Common myeloid progenitor, CD34-positive (primary cell): ENCODE measurements around the gene KMT2D.

Source experiments
- CTCF ChIA-PET: fragments of 350-600 bp; sonication (Branson Sonifier 250); formaldehyde crosslinking; loops from one replicate; lab custom pipeline; 2021; ENCODE audit warnings: antibody characterized with exemption; lab: Charles Lee
- POLR2A ChIA-PET: fragments of 350-600 bp; sonication (Branson Sonifier 250); formaldehyde crosslinking; loops from one replicate; lab custom pipeline; 2021; ENCODE audit warnings: antibody characterized with exemption; lab: Charles Lee
- DNase-seq, 3 donors: peaks; one replicate each; pipeline versions ENCODE4 v3.0.0 to v3.0.0-alpha.2; 2013
- H3K27ac ChIP-seq, 2 experiments: 1 replicate in 1 of 2; 2 replicates in 1 of 2; pipeline ENCODE4 v1.7.0; 2013; ENCODE audit warnings: inconsistent platforms in 2 of 2, low read length in 2 of 2, mild to moderate bottlenecking in 2 of 2, low read depth in 1 of 2, moderate library complexity in 1 of 2; ENCODE audit not compliant: severe bottlenecking in 2 of 2, insufficient read depth in 1 of 2, poor library complexity in 1 of 2
- H3K27me3 ChIP-seq, 5 experiments: replicated peaks in 2 of 5; 1 replicate in 3 of 5; 2 replicates in 2 of 5; pipeline versions ENCODE4 v1.6.1 to v1.7.0; 2013; ENCODE audit warnings: low read length in 4 of 5, mild to moderate bottlenecking in 2 of 5, moderate library complexity in 2 of 5, inconsistent platforms in 1 of 5; ENCODE audit not compliant: insufficient read depth in 5 of 5, control insufficient read depth in 4 of 5
- H3K36me3 ChIP-seq, 4 experiments: 1 replicate in 2 of 4; 2 replicates in 2 of 4; pipeline versions ENCODE4 v1.6.1 to v1.7.0; 2013; ENCODE audit warnings: low read length in 3 of 4, control low read depth in 1 of 4, mild to moderate bottlenecking in 1 of 4; ENCODE audit not compliant: control insufficient read depth in 4 of 4, insufficient read depth in 4 of 4
- H3K4me1 ChIP-seq, 4 experiments: 1 replicate in 3 of 4; 2 replicates in 1 of 4; pipeline versions ENCODE4 v1.6.1 to v1.7.1; 2013; ENCODE audit warnings: low read length in 3 of 4, mild to moderate bottlenecking in 3 of 4, control low read depth in 1 of 4, inconsistent platforms in 1 of 4, moderate library complexity in 1 of 4; ENCODE audit not compliant: control insufficient read depth in 4 of 4, insufficient read depth in 4 of 4; ENCODE audit errors: control extremely low read depth in 1 of 4
- H3K4me3 ChIP-seq, 7 experiments: 1 replicate in 4 of 7; 2 replicates in 3 of 7; pipeline versions ENCODE4 v1.5.1 to v1.7.0; 2013; ENCODE audit warnings: mild to moderate bottlenecking in 7 of 7, low read length in 6 of 7, moderate library complexity in 6 of 7, inconsistent platforms in 2 of 7, low read depth in 2 of 7, control low read depth in 1 of 7; ENCODE audit not compliant: insufficient read depth in 4 of 7, control insufficient read depth in 1 of 7; ENCODE audit errors: extremely low read depth in 1 of 7
- H3K9me3 ChIP-seq, 5 experiments: 1 replicate in 4 of 5; 2 replicates in 1 of 5; pipeline versions ENCODE4 v1.6.1 to v1.7.1; 2013; ENCODE audit warnings: low read length in 4 of 5, mild to moderate bottlenecking in 2 of 5, inconsistent platforms in 1 of 5, low read depth in 1 of 5, moderate library complexity in 1 of 5; ENCODE audit not compliant: control insufficient read depth in 4 of 5, insufficient read depth in 2 of 5; ENCODE audit errors: control extremely low read depth in 1 of 5
- WGBS: methylation state at CpG from one replicate; pipeline ENCODE4 v1.1.5; 2013; ENCODE audit not compliant: insufficient coverage; 5-methylcytosine and 5-hydroxymethylcytosine counted together

Gene KMT2D

GRCh38 chr12:49088932-49089330 is 28.3 kb upstream of the KMT2D start:
- H3K27ac ChIP-seq = no peak overlapping the region
- no peaks in the 10 kb centered on the region for H3K36me3 ChIP-seq
- peaks cover 0 to 3% (median 0%) of the 10 kb centered on the region in 5 experiments for H3K9me3 ChIP-seq
- DNase-seq = no peak
- peaks cover 11 to 56% (median 49%) of the 10 kb centered on the region in 4 experiments for H3K4me1 ChIP-seq
- CTCF ChIA-PET = interaction anchor here (0.8 to 16.3 kb wide), 20 partner anchors 9 to 172 kb away, joined by 3 to 285 read pairs (median 6); partner anchors contain the start of genes DHH, LMBR1L, RHEBL1 and TUBA1B
- H3K4me3 ChIP-seq = no peak overlapping the region
- 49% methylated on average over 6 of the region's 6 CpGs for WGBS
- H3K27me3 ChIP-seq = peaks cover 13 to 56% (median 28%) of the 10 kb centered on the region in 5 experiments
- POLR2A ChIA-PET = interaction anchor here (0.8 to 1.6 kb wide), 2 partner anchors 42 to 144 kb away, joined by 3 to 7 read pairs; partner anchors contain the start of gene TUBA1B

DNA sequence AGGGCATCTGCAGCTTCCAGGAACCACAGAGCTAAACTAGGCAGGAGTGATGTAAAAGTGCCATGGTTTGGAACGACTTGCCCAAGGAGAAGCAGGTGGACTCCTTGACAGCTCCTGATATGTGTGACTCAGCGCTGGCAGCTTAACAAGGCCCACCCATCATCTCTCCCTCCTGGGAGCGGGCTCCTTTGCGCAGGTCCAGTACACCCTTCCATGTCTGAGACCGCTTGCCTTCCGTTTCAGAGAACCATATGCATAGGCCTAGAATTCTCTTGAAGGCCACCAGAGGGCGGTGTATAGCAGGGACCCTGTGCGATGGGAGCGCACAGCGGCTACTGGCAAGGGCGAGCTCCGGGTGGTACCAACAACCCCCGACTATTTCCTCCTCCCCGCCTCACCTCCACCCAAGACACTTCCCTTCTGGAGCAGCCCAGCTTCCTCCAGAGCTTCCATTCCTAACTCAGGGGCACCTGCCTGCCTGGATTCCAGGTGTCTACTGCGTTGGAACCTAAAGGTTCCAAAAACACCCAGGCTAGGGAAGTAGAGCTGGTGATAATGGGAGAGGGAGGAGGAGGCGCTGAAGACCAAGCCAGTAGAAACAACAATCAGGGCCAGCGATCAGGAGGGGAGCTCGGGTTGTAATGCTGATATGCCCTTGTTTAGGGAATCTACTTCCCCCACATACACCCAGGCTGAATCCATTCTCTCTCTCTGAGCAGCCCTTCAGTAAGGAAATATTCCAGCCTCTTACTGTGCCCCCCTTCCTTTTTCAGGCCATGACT is 27.7 kb upstream of the KMT2D start:
- Histone ChIP-seq H3K9me3 (peaks cover 0 to 3% (median 0%) of the 10 kb centered on the region in 5 experiments), H3K27ac (no peak overlapping the region), H3K4me3 (peak overlapping the region in 6 of 7 experiments; percentile 1 to 60 (median 35)), H3K4me1 (peaks cover 11 to 51% (median 44%) of the 10 kb centered on the region in 4 experiments), H3K36me3 (no peaks in the 10 kb centered on the region), H3K27me3 (peaks cover 13 to 50% (median 23%) of the 10 kb centered on the region in 5 experiments)
- under 1% methylated on average over 15 of the region's 18 CpGs for WGBS
- CTCF ChIA-PET = interaction anchor here (0.6 to 16.3 kb wide), 26 partner anchors 9 to 166 kb away, joined by 3 to 285 read pairs (median 6); partner anchors contain the start of genes DHH, LMBR1L, RHEBL1 and TUBA1B
- POLR2A ChIA-PET = interaction anchor here (0.5 to 1.6 kb wide), 3 partner anchors 43 to 136 kb away, joined by 3 to 7 read pairs (median 5); partner anchors contain the start of genes TUBA1A and TUBA1B
- peak; percentile 87 to 91 (median 90) for DNase-seq

DNA sequence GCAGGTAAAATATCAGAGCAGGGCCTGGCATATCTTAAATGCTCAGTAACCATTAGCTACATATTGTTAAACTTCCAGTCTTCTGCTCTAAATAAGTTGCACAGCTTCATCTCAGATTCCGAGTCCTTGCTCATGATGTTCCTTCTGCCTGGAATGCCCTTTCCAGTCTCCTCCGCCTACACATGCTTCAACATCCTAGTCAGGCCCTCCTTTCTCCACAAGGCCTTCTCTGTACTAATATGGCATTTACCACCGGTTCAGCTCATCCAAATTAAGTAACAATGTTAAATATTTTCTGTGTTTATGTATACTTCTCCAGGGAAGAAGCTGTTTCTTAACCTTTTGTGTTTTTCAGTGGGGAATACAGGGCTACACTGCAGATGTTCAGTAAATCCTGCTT is 25.5 kb upstream of the KMT2D start:
- Histone ChIP-seq H3K27me3 (peaks cover 8 to 27% (median 13%) of the 10 kb centered on the region in 5 experiments), H3K27ac (no peak overlapping the region), H3K4me3 (no peak overlapping the region), H3K4me1 (peaks cover 11 to 35% (median 26%) of the 10 kb centered on the region in 4 experiments), H3K36me3 (no peaks in the 10 kb centered on the region), H3K9me3 (peaks cover 0 to 3% (median 0%) of the 10 kb centered on the region in 5 experiments)
- ChIA-PET CTCF (interaction anchor here (0.9 to 16.3 kb wide), 8 partner anchors 8 to 153 kb away, joined by 3 to 285 read pairs (median 5); partner anchors contain the start of genes DHH, LMBR1L, RHEBL1 and TUBA1B), POLR2A (interaction anchor here (0.6 kb wide), 1 partner anchor 149 kb away, joined by 3 read pairs; no protein-coding TSS in a partner anchor)
- 100% methylated on average over 2 of the region's 3 CpGs for WGBS
- no peak for DNase-seq

DNA sequence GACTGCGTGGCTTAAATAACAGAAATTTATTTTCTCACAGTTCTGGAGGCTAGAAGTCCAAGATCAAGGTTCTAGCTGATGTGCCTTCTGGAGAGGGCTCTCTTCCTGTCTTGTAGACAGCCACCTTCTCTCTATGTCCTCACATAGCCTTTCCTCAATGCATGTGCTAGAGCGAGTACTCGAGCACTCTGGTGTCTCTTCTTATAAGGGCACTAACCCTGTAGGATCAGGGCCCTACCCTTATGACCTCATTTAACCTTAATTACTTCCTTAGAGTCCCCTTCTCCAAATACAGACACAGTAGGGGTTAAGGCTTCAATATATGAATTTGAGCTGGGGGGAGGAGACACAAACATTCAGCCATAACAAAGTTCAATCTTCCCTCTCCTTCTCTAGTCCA is 23.8 kb upstream of the KMT2D start:
- H3K9me3 ChIP-seq = peaks cover 0 to 3% (median 0%) of the 10 kb centered on the region in 5 experiments
- 100% methylated on average over 3 of the region's 3 CpGs for WGBS
- POLR2A ChIA-PET = interaction anchor here (1.0 kb wide), 1 partner anchor 9 kb away, joined by 4 read pairs; no protein-coding TSS in a partner anchor

DNA sequence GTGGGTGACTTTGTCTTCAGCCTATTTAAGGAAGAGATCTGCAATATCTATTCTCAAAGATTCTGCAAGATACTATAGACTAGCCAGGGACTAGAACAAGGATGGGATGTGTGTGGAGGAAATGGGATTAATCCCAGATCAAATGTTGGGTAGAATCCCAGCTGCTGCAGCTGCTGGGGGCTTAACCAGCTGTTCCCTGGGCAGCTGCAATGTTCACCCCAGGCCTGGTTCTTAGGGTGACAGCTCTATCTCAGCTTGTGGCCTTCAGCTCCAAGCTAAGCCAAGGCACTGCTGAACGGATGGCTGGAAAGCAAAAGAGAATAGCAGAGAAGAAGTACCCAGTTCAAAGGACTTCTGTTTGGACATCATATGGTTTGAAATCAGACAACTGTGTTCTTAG is 19.2 kb upstream of the KMT2D start:
- POLR2A ChIA-PET = no interaction called here
- WGBS = 100% methylated on average over 1 of the region's 1 CpG
- no peak for DNase-seq

More for the DNA sequence above, 23.8 kb upstream of the KMT2D start:
- no peak overlapping the region for H3K4me3 ChIP-seq
- peaks cover under 1 to 11% (median 8%) of the 10 kb centered on the region in 5 experiments for H3K27me3 ChIP-seq
- CTCF ChIA-PET = interaction anchor here (1.0 to 16.3 kb wide), 4 partner anchors 16 to 83 kb away, joined by 3 to 285 read pairs (median 102); partner anchors contain the start of genes DHH, LMBR1L and RHEBL1
- no peak for DNase-seq
- peaks cover 10 to 18% (median 13%) of the 10 kb centered on the region in 4 experiments for H3K4me1 ChIP-seq
- no peaks in the 10 kb centered on the region for H3K36me3 ChIP-seq
- H3K27ac ChIP-seq = no peak overlapping the region

DNA sequence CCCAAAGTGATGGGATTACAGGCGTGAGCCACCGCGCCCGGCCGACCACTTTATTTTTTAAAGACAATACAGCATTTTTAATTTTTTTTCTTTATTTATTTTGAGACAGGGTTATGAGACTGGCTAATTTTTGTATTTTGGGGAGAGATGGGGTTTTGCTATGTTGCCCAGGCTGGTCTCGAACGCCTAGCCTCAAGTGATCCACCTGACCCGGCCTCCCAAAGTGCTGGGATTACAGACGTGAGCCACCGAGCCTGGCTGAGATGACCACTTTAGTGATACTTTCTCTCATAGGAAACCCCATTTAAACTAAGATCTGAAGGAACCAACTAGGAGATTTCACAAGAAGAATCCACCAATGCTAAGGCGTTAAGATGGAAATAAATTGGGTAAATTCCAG is 10.4 kb upstream of the KMT2D start:
- H3K27me3 ChIP-seq = no peaks in the 10 kb centered on the region
- ChIA-PET POLR2A (interaction anchor here (2.0 kb wide), 1 partner anchor 21 kb away, joined by 6 read pairs; no protein-coding TSS in a partner anchor), CTCF (interaction anchor here (0.8 to 15.0 kb wide), 3 partner anchors 11 to 187 kb away, joined by 3 to 326 read pairs (median 285); partner anchors contain the start of genes DHH and LMBR1L)
- peaks cover 3 to 27% (median 12%) of the 10 kb centered on the region in 4 experiments for H3K4me1 ChIP-seq
- no peak overlapping the region for H3K4me3 ChIP-seq
- peaks cover 0 to 7% (median 0%) of the 10 kb centered on the region in 4 experiments for H3K36me3 ChIP-seq
- 87% methylated on average over 3 of the region's 11 CpGs for WGBS
- no peak overlapping the region for H3K27ac ChIP-seq
- no peaks in the 10 kb centered on the region for H3K9me3 ChIP-seq
- no peak for DNase-seq

More for the DNA sequence above, 19.2 kb upstream of the KMT2D start:
- CTCF ChIA-PET = interaction anchor here (1.2 to 16.3 kb wide), 5 partner anchors 9 to 49 kb away, joined by 3 to 285 read pairs (median 8); partner anchors contain the start of gene RHEBL1
- H3K27ac ChIP-seq = no peak overlapping the region
- no peaks in the 10 kb centered on the region for H3K4me1 ChIP-seq
- no peaks in the 10 kb centered on the region for H3K36me3 ChIP-seq
- no peak overlapping the region for H3K4me3 ChIP-seq
- H3K9me3 ChIP-seq = peaks cover 0 to 3% (median 0%) of the 10 kb centered on the region in 5 experiments
- H3K27me3 ChIP-seq = no peaks in the 10 kb centered on the region
